Measurements from ENCODE around the gene BYSL.

- TF ChIP-seq, protein P1, sequence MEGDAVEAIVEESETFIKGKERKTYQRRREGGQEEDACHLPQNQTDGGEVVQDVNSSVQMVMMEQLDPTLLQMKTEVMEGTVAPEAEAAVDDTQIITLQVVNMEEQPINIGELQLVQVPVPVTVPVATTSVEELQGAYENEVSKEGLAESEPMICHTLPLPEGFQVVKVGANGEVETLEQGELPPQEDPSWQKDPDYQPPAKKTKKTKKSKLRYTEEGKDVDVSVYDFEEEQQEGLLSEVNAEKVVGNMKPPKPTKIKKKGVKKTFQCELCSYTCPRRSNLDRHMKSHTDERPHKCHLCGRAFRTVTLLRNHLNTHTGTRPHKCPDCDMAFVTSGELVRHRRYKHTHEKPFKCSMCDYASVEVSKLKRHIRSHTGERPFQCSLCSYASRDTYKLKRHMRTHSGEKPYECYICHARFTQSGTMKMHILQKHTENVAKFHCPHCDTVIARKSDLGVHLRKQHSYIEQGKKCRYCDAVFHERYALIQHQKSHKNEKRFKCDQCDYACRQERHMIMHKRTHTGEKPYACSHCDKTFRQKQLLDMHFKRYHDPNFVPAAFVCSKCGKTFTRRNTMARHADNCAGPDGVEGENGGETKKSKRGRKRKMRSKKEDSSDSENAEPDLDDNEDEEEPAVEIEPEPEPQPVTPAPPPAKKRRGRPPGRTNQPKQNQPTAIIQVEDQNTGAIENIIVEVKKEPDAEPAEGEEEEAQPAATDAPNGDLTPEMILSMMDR (IDR thresholded peaks at IDR 0.05), result no peak
- no peak for TF ChIP-seq POLR2A (IDR thresholded peaks at IDR 0.05)
Measured at GRCh38 chr6:41931792-41932191, 10.5 kb downstream of the BYSL start.

Data from thyroid gland (tissue), 4 donors.